Effector CD8-positive, alpha-beta T cell (primary cell): ENCODE measurements around the gene DAPK2.
"Not testable (repeated sequence)": the region's sequence is repeated elsewhere in the genome, so short reads cannot be mapped to it uniquely, and the experiment has no call there.

ENCODE experiments used
- DNase-seq: peaks from one replicate; lab custom pipeline; 2025; lab: John Stamatoyannopoulos, UW

DAPK2 gene

DNA sequence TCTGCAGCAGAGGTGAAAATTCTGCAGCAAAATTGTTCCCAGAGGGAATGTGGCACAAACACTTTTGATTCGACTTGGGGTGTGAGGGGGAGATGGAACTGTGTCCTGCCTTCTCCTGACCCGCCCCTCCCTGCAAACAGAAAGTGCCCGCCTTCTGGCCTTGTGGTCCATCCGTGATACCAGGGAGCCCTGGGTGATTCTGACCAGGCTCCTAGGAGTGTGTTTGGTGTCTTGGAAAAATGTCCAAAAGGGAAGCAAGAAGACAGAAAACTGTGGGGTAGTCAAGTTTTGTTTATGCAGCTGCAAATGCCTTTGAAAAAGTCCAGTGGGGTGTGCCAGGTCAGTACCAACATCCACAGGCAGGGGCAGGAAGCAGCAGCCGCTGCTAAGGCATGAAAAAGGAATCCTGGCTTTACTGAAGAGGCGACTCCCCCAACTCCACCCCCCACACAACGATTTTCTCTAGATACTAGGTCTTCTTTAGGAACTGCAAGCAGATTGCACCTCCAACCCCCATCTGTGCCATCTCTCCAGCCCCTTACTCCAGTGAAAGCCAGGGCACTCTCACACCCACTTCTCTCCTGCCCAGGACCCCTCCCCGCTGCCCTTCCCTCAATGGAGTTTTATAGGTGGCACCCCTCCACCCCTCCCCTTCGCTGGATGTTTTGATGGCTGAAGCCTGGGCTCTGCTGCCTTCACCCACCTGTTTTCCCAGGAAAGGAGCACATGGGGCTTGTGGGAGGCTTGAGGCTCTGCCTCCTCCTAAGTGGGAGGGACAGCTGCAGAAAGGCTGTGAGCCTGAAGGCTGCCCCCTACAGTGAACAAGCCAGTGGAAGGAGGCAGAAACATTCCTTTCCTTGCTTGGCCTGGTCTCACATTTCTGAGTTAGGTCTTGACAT is 130.2 kb downstream of the DAPK2 start:
- DNase-seq, result no peak

GRCh38 chr15:63915209-63915872 is 130.9 kb downstream of the DAPK2 start:
- no peak for DNase-seq

DNA sequence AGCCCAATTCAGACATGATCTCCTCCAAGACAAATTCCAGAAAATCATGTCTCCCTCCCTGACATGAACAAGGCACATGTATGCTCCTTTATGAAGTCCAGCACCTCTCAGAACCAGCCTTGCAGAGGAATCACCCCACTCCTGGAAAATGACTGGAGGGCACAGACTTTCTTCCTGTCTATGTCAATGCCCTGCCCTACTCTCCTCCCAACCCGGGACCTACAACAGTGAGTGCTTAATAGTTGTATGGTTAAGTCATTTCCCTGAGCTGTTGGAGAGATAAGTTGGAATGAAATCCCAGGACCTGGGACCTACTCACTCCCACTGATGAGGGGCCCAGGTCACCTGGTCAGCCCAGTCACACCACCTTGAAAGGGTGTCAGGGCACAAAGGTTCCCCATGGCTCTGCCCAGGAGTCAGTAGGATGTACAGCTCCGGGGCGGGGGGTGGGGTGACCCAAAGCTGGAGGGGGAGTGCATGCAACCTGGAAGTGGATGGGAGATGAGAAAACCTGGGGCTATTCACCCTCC is 132.4 kb downstream of the DAPK2 start:
- DNase-seq, result no peak

DNA sequence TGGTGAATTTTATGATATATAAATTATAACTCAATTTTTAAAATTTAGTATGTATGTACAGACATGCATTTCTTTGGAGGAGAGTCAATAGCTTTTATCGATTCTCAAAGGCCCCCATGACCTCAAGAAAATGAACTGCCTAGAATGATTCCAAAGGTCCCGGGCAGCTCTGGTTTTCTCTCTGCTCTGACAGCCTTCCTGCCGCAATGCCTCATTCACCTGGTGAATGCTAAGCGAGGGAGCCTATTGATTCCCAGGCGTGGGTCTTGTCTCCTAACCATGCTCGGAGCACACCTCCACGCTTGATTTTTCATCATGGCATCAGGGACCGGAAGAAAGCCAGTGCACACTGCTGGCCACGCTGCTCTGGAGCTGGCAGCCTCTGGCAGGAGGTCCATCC is 132.9 kb downstream of the DAPK2 start:
- DNase-seq, result no peak

DNA sequence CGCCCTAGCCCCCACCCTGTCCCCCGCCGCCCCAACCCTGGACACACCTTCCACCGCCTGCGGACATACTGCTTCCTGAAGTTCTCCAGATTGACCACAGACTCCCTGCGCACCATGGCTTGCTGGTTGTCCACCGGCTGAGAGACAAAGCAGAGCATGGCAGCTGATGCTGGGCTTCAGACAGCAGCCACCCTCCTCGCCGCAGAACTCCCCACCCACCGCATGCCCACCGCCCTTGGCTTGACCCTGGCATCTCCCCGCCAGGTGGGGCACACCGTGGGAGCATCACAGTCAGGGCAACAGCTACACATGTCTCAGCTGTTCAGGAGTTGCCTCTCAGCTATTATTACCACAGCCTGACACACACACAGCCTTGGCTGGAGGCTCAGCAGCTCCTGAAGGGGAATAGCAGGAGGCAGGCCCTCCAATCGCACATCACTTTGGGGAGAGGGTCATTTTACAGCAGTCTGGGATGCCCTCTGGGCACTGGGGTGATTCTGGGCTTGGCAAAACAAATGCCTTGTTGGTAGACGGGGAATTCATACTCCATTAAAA is 134.1 kb downstream of the DAPK2 start:
- DNase-seq, result no peak

DNA sequence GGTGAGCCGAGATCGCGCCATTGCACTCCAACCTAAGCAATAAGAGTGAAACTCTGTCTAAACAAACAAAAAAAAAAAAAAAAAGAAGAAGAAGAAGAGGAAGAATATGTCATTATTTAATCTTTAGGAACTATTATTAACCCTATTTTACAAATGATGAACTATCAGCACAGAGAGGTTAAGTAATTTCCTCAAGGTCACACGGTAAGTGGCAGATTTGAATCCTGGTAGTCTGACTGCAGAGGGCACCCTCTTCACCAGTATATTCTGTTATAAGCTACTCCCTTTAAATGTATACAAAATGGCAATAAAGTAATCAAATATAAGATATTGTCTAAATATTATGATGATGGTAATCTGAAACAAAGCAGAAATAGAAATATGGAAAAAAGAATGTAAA is 135.1 kb downstream of the DAPK2 start:
- no peak for DNase-seq

- DNase-seq, result no peak
Observed at GRCh38 chr15:63909819-63910437, 136.4 kb downstream of the DAPK2 start.

- no peak for DNase-seq
Observed at GRCh38 chr15:63908991-63909390, 137.3 kb downstream of the DAPK2 start.

- no peak for DNase-seq
Observed at GRCh38 chr15:63908281-63908680, 138.0 kb downstream of the DAPK2 start.

DNA sequence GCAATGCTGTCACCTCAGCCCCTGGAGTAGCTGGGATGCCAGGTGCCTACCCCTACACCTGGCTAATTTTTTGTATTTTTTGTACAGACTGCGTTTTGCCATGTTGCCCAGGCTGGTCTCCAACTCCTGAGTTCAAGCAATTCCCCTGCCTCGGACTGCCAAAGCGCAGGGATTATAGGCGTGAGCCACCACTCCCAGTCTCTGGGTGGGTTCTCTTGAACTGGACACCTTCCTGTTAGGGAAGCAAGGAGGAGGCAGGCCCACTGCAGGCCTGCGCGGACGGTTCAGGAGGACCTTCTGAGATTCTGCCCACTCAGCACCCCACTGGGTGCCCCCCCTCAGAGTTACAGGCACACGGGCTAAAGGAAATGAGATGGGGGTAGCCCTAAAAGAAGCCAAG is 138.8 kb downstream of the DAPK2 start:
- no peak for DNase-seq

- DNase-seq, result no peak
Observed at GRCh38 chr15:63906266-63906584, 140.1 kb downstream of the DAPK2 start.

DNA sequence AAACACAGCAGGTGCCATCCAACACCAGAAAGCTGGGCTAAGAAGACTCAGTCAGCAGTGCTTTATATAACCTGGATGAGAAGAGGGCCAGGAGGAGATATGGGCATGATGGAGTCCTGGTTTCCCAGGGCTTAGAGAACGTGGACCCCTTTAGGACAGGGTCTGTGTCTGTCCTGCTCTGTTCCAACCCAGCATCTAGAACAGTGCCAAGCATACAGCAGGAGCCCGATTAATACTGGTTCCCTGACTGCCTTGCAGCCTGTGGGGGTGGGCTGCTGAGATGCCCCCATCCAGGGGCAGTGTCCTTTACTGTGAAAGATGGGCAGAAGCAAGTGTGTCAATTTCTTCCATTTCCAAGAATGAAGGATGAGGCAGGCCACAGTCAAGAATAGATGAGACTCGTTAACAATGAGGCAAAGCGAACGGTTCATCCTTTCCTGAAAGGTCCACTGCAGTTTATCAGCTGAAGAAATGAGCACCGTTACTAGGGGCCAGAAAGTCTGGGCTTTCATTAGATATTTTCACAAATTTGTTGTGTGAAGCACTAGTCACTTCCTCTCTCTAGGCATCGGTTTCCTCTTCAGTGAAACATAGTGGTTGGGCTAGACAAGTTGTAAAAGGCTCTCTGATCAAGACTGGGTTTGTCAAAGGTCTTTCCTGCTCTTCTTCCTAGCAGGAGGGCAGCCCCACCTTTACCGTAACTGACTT is 140.6 kb downstream of the DAPK2 start:
- no peak for DNase-seq

- DNase-seq, result no peak
Observed at GRCh38 chr15:63905131-63905530, 141.2 kb downstream of the DAPK2 start.

- DNase-seq, result no peak
Observed at GRCh38 chr15:63904042-63904441, 142.2 kb downstream of the DAPK2 start.

DNA sequence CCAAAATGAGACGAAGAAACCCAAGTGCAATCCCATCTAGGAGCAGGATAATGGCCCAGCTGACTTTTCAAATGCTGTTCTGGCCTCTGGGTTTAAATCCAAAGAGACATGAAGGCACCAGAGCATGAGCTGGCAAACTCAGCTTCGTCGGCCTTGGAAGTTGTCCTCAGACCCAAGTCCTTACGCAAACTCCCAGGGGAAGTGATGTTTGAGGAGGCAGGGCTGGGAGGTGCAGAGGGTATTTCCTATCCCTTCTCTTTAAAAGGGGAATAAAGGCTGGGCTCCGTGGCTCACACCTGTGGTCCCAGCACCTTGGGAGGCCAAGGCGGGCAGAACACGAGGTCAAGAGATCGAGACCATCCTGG is 143.6 kb downstream of the DAPK2 start:
- no peak for DNase-seq

DNA sequence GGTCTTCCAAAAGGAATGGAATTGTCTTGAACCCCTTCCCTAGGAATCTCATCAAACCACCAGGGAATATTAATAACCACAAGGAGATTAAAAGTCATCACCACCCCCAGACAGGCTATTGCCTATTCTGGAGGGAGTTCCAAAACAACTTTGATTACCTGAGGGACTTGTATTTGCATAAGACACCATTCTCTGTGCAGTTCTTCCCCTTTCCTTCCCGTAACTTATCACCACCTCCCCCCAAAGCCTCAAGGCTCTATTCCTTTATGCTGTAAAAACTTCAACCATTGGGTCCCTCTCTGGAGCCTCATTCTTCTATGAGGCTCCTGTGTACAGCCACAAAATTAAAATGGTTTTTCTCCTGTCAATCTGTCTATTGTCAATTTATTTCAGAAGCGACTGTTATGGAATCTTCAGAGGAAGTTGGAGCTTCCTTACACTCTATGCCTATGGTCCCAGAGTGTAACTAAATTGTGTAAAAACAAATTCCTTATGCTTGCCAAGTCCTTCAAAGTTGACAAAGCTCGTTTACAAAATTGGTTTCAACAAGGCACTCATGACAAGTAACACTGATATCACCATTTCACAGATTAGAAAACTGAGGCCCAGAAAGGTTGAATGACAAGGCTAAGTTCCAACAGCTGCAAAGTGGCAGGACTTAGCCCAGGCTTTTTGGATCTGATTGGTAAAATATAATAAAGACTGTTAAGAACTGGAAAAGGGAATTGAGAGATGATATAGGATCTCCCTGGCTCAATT is 144.2 kb downstream of the DAPK2 start:
- no peak for DNase-seq

GRCh38 chr15:63900306-63900705 is 146.0 kb downstream of the DAPK2 start:
- DNase-seq, result no peak

DNA sequence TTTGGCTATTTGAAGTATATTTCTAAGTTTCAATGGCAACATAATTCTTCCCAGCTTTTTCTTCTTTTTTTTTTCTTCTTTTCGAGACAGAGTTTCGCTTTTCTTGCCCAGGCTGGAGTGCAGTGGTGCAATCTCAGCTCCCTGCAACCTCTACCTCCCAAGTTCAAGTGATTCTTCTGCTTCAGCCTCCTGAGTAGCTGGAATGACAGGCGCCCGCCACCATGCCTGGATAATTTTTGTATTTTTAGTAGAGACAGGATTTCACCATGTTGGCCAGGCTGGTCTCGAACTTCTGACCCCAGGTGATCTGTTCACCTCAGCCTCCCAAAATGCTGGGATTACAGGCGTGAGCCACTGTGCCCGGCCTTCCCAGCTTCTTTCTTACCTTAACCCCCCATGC is 146.7 kb downstream of the DAPK2 start:
- not testable (repeated sequence) for DNase-seq

- DNase-seq, result no peak
Observed at GRCh38 chr15:63899193-63899592, 147.1 kb downstream of the DAPK2 start.

- no peak for DNase-seq
Observed at GRCh38 chr15:63896336-63897115, 149.8 kb downstream of the DAPK2 start.
